Endodermal cell (in vitro differentiated cells): ENCODE measurements around the gene NOG. TPM values are rescaled to one million over a fixed set of nuclear protein-coding genes. Genes with fewer than 3 reads are reported as not detected.

Experiments
- DNase-seq: peaks from one replicate; pipeline ENCODE4 v3.0.0-alpha.2; 2017
- H3K27ac ChIP-seq: 2 replicates; pipeline ENCODE4 v1.5.1; 2013; ENCODE audit warnings: mild to moderate bottlenecking, low read depth, low read length, moderate library complexity
- H3K27me3 ChIP-seq: 2 replicates; pipeline ENCODE4 v1.6.1; 2013; ENCODE audit warnings: mild to moderate bottlenecking, low read length, moderate library complexity; ENCODE audit not compliant: insufficient read depth, control insufficient read depth, poor library complexity, severe bottlenecking
- H3K36me3 ChIP-seq: 2 replicates; pipeline ENCODE4 v1.7.0; 2013; ENCODE audit warnings: mild to moderate bottlenecking, low read length, moderate library complexity; ENCODE audit not compliant: control insufficient read depth, insufficient read depth
- H3K4me1 ChIP-seq: one replicate; pipeline ENCODE4 v1.7.0; 2013; ENCODE audit warnings: low read length; ENCODE audit not compliant: control insufficient read depth, insufficient read depth
- H3K4me3 ChIP-seq: 2 replicates; pipeline ENCODE4 v1.5.1; 2013; ENCODE audit warnings: mild to moderate bottlenecking, low read length, moderate library complexity
- H3K9ac ChIP-seq: 2 replicates; pipeline ENCODE4 v1.6.1; 2013; ENCODE audit warnings: mild to moderate bottlenecking, low read length, moderate library complexity; ENCODE audit not compliant: poor library complexity, severe bottlenecking; ENCODE audit errors: extremely low read depth
- H3K9me3 ChIP-seq: 2 replicates; pipeline ENCODE4 v1.6.1; 2013; ENCODE audit warnings: mild to moderate bottlenecking, low read length, moderate library complexity; ENCODE audit not compliant: control insufficient read depth
- H3K27ac Mint-ChIP-seq: 2 replicates; pipeline ENCODE4 v1.8.0; 2020; ENCODE audit warnings: mixed read lengths
- H3K27me3 Mint-ChIP-seq: 2 replicates; pipeline ENCODE4 v1.8.0; 2021; ENCODE audit warnings: mild to moderate bottlenecking, mixed read lengths; ENCODE audit not compliant: insufficient read depth
- H3K36me3 Mint-ChIP-seq: 2 replicates; pipeline ENCODE4 v1.8.0; 2020; ENCODE audit warnings: low read depth, mixed read lengths
- H3K4me1 Mint-ChIP-seq: 2 replicates; pipeline ENCODE4 v1.8.0; 2020; ENCODE audit warnings: mixed read lengths
- H3K4me3 Mint-ChIP-seq: 2 replicates; pipeline ENCODE4 v1.8.0; 2020; ENCODE audit warnings: mild to moderate bottlenecking, moderate library complexity, mixed read lengths
- H3K9me3 Mint-ChIP-seq: 2 replicates; pipeline ENCODE4 v1.8.0; 2020; ENCODE audit warnings: mild to moderate bottlenecking, mixed read lengths
- CTCF ChIP-seq: fragments of 200-600 bp; sonication (generic); conservative IDR thresholded peaks from 2 replicates; pipeline ENCODE4 v1.5.0; 2021; ENCODE audit warnings: antibody characterized with exemption, mild to moderate bottlenecking
- WGBS, 2 experiments: methylation state at CpG; one replicate each; pipeline versions ENCODE4 v1.1.5 to v1.1.7; 2013; ENCODE audit warnings: missing lambda C conversion rate in 2 of 2, mixed read lengths in 1 of 2; ENCODE audit not compliant: insufficient coverage in 1 of 2, insufficient read length in 1 of 2; 5-methylcytosine and 5-hydroxymethylcytosine counted together
- total RNA-seq, 2 donors: library from RNA; stranded (reverse); fragmentation: NEBNext Ultra II Directional in 1 of 2; extraction: Animal tissue kit (Norgen Biotek cat#: 25700) in 1 of 2; gene quantifications; 2 replicates in 1 of 2; 3 replicates in 1 of 2; pipeline ENCODE4 v1.2.1, GENCODE V29; 2021

Gene NOG
- total RNA-seq, 2 donors from 2014 or later: 2.0 to 6.7 TPM

- Mint-ChIP-seq H3K9me3 (no peaks in the 10 kb centered on the region), H3K4me1 (peaks cover 10% of the 10 kb centered on the region), H3K27me3 (peaks cover 10% of the 10 kb centered on the region), H3K4me3 (no peak overlapping the region), H3K36me3 (no peaks in the 10 kb centered on the region), H3K27ac (no peak overlapping the region)
- TF ChIP-seq CTCF: no peak
- Histone ChIP-seq H3K9me3 (no peaks in the 10 kb centered on the region), H3K9ac (no peak overlapping the region), H3K4me3 (no peak overlapping the region), H3K27me3 (no peaks in the 10 kb centered on the region), H3K4me1 (no peaks in the 10 kb centered on the region), H3K27ac (no peak overlapping the region), H3K36me3 (no peaks in the 10 kb centered on the region)
- DNase-seq: no peak
- WGBS, 2 experiments: 79 to 100% methylated on average over 2 to 5 of the region's 5 CpGs
Measured at GRCh38 chr17:56577190-56577842, 16.2 kb upstream of the NOG start.

- Histone ChIP-seq H3K4me1 (no peaks in the 10 kb centered on the region), H3K27me3 (no peaks in the 10 kb centered on the region), H3K4me3 (no peak overlapping the region), H3K36me3 (no peaks in the 10 kb centered on the region), H3K9me3 (no peaks in the 10 kb centered on the region), H3K9ac (no peak overlapping the region), H3K27ac (no peak overlapping the region)
- Mint-ChIP-seq H3K4me1 (peaks cover 10% of the 10 kb centered on the region), H3K36me3 (no peaks in the 10 kb centered on the region), H3K4me3 (no peak overlapping the region), H3K9me3 (no peaks in the 10 kb centered on the region), H3K27ac (no peak overlapping the region), H3K27me3 (peaks cover 10% of the 10 kb centered on the region)
- no peak for TF ChIP-seq CTCF
- peak; percentile 52 for DNase-seq
- 51% methylated on average over 15 of the region's 15 CpGs; no CpG with 5 or more reads in 1 of the 2 experiments for WGBS, 2 experiments
Measured at GRCh38 chr17:56577843-56578204, 15.7 kb upstream of the NOG start.

- no peak overlapping the region for H3K4me3 Mint-ChIP-seq
- no peak overlapping the region for H3K27ac Mint-ChIP-seq
- Histone ChIP-seq H3K9me3 (no peaks in the 10 kb centered on the region), H3K36me3 (no peaks in the 10 kb centered on the region), H3K9ac (no peak overlapping the region), H3K4me3 (no peak overlapping the region), H3K4me1 (no peaks in the 10 kb centered on the region), H3K27me3 (no peaks in the 10 kb centered on the region), H3K27ac (no peak overlapping the region)
- no peak for DNase-seq
- peaks cover 11% of the 10 kb centered on the region for H3K27me3 Mint-ChIP-seq
- TF ChIP-seq CTCF: no peak
- 92 to 95% methylated on average over 4 to 5 of the region's 5 CpGs for WGBS, 2 experiments
- peaks cover 2% of the 10 kb centered on the region for H3K9me3 Mint-ChIP-seq
- no peaks in the 10 kb centered on the region for H3K36me3 Mint-ChIP-seq
- peaks cover 12% of the 10 kb centered on the region for H3K4me1 Mint-ChIP-seq
Measured at GRCh38 chr17:56581635-56582627, 11.6 kb upstream of the NOG start.
